NCI-H1092 (cell line): Measurements from ENCODE around the gene ZBTB22.
"Not testable (repeated sequence)": the region's sequence is repeated elsewhere in the genome, so short reads cannot be mapped to it uniquely, and the experiment has no call there.

Experiments used
- DNase-seq: peaks from one replicate; lab custom pipeline; 2025; lab: John Stamatoyannopoulos, UW

The ZBTB22 gene

DNA sequence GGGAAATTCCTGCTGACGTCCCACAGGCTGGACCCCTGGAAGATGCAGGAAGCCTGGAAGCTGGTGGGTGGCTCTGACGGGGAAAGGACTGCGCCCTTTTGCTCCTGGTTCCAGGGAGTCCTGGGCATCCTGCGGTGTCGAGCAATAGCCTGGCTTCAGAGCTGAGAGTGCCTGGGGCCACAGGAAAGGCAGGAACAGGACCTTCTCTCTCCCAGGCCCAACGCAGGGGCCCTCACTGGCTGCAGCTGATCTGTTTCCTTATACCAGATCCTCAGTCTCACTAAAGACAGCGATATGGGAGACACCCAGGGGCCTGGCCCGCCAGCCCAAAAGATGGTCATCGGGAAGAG, 39.2 kb downstream of the ZBTB22 start:
- no peak for DNase-seq

GRCh38 chr6:33277663-33278391, 39.7 kb downstream of the ZBTB22 start:
- no peak for DNase-seq

GRCh38 chr6:33276864-33277662, 40.5 kb downstream of the ZBTB22 start, which contains the start of gene B3GALT4:
B3GALT4 (plus strand) TSS chr6:33277123; CDS start chr6:33277420, 297 bp downstream.
- DNase-seq: peak; percentile 20

- no peak for DNase-seq
Observed at GRCh38 chr6:33276581-33276863, 41.0 kb downstream of the ZBTB22 start.

DNA sequence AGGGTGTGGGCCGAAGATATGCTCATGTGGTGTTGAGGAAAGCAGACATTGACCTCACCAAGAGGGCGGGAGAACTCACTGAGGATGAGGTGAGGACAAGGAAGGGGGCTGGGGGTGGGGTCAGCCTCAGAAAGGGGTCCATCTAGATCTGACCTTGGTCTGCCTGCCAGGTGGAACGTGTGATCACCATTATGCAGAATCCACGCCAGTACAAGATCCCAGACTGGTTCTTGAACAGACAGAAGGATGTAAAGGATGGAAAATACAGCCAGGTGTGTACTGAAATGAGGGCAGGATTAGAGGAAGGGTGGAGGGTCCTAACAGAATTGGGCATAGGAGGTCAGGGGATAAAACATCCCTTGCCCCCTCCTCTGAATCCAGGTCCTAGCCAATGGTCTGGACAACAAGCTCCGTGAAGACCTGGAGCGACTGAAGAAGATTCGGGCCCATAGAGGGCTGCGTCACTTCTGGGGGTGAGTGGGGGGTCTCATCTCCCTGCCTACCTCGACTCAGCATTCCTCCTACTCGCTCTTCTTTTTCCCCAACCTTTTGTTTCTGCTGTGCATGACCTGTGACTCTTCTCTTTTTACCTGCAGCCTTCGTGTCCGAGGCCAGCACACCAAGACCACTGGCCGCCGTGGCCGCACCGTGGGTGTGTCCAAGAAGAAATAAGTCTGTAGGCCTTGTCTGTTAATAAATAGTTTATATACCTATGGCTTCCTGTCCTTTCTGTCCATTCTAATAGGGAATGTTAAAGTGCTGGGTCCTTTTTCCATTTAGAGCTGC, 41.6 kb downstream of the ZBTB22 start:
- not testable (repeated sequence) for DNase-seq

- no peak for DNase-seq
Observed at GRCh38 chr6:33273924-33274902, 43.3 kb downstream of the ZBTB22 start.

DNA sequence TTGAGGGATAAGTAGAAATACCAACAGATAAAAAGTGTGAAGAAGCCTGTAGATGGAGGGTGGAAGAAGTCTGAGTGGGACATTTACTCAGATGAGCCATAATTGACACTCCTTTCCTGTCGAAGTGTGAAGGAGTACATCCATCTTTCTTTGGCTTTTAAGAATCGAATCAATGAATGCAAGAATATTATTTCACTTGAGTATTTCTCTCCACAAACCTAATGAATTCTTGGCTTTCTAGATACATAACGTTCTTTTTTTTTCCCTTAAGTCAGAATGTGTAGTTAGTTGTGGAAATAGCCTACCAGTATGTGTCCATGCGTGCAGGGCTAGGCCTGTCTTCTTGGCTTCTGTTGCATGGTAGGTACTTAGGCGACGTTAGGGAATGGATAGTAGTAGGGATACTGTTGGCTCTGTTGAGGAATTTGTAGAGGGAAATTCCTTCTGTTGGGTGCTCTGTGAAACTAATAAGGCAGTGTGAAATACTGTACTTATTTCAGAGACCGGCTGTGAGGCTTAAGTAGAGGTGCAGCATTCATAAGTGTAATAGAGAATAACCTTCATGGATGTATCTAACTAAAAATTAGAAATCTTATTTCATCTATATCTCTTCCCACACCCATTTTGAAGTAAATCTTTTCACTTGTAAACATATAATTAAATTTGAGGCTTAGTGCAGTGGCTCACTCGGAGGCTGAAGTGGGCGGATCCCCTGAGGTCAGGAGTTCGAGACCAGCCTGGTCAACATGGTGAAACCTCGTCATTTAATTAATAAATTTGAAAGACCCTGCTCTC, 44.2 kb downstream of the ZBTB22 start:
- no peak for DNase-seq

DNA sequence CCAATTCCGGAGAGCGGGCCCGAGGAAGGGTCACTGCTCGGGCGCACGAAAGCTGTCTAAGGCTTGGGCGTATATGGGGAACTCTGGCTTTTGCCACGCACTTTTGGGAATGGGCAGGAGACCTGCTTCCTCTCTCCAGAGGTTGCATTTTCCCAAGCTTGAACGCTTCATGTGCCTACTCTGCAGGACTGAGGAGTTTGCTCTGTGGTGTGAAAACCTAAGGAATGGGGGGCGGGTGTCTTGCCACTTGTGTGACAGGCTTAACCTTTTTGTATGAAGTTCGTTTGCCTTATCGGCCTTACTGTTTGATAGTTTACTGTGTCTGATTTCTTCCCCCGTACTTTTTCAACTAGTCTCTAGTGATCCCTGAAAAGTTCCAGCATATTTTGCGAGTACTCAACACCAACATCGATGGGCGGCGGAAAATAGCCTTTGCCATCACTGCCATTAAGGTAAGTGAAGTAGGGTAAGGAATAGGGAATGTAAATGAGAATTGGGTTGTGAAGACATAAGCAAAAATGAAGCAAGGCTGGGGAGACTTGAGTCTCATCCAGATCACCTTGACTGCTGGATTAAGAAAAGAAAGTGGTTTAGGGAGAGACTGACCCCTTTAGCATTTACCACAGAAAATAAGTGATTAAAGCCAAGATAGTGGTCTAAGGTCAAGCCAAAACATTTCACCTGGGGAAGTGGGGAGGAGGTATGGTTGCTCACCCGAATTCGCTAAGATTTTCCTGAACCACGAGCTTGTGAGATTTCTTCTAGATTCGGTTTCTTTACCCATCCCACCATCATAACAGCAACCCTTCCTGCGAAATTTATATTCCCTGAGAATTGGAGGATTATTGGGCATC, 45.0 kb downstream of the ZBTB22 start:
- no peak for DNase-seq

DNA sequence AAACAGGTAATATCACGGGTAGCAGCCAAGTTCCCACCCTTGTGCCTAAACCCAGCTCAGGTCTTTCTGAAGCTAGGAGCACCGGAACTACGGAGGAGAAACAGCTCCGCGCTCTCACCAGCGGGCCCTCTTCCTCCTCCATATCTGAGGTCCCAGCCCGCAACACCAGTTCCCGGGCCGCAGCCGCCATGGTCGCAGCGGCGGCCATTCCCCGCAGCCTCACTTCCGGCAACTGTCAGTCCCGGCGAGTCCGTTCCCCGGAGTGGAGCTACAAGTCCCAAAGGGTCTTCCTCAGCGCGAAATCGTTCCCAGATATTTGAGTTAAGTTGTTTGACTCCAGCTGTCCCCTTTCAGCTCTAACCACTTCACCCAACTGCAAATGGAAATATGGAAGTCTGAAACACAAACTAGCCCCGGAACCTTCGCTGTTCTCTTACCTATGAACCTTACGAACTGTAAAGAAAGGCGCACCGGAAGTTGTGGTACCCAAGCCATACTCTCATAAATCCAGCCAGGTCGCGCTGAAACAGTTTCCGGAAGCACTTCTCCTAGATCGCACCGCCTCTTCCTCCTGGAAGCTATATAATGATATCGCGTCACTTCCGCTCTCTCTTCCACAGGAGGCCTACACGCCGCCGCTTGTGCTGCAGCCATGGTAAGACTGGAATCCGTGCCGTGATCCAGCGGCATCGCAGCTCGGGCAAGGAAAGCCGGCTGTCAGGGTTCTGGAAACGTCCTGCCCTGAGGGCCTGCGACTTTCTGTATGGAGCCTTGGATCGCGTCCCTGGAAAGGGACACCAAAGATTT, 45.9 kb downstream of the ZBTB22 start, which contains the start of the genes RPS18 and VPS52:
Gene RPS18, plus strand, starts transcription at position 608 of the 807 bp plus-strand sequence. Its CDS starts 45 bp downstream, at position 653.
Gene VPS52, minus strand, starts transcription at position 409 of the 807 bp plus-strand sequence. Its CDS starts 201 bp downstream, at position 208.
- DNase-seq: peak; percentile 95

- no peak for DNase-seq
Observed at GRCh38 chr6:33271117-33271467, 46.5 kb downstream of the ZBTB22 start.
